Memory B cell (primary cell): Measurements from ENCODE around the gene ARHGAP18.

ENCODE experiments used
- ATAC-seq: fragments of 150-1000 bp; cut with Tn5 transposase; 2 replicates; pipeline ENCODE4 v1.10.0; 2021; ENCODE audit warnings: low read depth, mild to moderate bottlenecking, moderate library complexity
- DNase-seq, 2 donors: peaks; one replicate each; pipeline ENCODE4 v3.0.0; 2022; ENCODE audit warnings: low spot score in 2 of 2
- H3K27ac Mint-ChIP-seq: one replicate; pipeline ENCODE4 v1.8.0; 2022; ENCODE audit warnings: mild to moderate bottlenecking, moderate library complexity, mixed read lengths
- H3K27me3 Mint-ChIP-seq: one replicate; pipeline ENCODE4 v1.8.0; 2022; ENCODE audit warnings: mixed read lengths
- H3K36me3 Mint-ChIP-seq: one replicate; pipeline ENCODE4 v1.8.0; 2022; ENCODE audit warnings: mild to moderate bottlenecking, mixed read lengths
- H3K4me1 Mint-ChIP-seq: one replicate; pipeline ENCODE4 v1.8.0; 2022; ENCODE audit warnings: mixed read lengths
- H3K4me3 Mint-ChIP-seq: one replicate; pipeline ENCODE4 v1.8.0; 2022; ENCODE audit warnings: mild to moderate bottlenecking, moderate library complexity, mixed read lengths
- H3K9me3 Mint-ChIP-seq: one replicate; pipeline ENCODE4 v1.8.0; 2022; ENCODE audit warnings: mixed read lengths

ARHGAP18 gene, protein sequence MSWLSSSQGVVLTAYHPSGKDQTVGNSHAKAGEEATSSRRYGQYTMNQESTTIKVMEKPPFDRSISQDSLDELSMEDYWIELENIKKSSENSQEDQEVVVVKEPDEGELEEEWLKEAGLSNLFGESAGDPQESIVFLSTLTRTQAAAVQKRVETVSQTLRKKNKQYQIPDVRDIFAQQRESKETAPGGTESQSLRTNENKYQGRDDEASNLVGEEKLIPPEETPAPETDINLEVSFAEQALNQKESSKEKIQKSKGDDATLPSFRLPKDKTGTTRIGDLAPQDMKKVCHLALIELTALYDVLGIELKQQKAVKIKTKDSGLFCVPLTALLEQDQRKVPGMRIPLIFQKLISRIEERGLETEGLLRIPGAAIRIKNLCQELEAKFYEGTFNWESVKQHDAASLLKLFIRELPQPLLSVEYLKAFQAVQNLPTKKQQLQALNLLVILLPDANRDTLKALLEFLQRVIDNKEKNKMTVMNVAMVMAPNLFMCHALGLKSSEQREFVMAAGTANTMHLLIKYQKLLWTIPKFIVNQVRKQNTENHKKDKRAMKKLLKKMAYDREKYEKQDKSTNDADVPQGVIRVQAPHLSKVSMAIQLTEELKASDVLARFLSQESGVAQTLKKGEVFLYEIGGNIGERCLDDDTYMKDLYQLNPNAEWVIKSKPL

DNA sequence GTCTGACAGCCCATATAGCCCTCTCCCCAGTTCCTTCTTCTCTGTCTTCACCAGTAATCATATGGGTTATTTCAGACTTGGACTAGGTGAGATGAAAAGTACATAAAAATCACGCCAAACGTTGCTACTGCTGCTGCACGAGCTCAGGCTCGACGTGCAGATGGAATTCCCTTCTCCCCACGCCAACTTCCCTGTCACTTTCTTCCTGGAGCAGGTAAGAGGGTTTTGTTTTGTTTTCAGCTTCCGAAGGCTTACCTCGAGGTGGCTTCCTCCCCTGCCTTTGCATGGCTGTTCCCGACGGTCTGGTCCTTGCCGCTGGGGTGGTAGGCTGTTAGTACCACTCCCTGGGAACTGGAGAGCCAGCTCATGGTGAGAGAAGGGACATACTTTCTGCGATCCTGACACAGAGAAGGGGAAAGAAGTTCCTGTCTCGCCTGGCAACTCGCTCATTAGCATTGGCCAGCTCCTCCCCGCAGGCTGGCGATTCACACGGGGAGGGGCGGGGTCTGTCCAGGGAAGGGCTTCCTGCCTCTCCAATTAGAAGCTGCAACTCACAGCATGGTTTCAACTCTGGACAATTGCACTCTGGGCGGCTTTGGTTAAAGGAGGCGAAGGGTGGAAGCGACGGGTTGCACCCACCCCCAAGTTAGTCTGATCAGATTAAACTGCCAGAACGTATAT lies at the start of gene ARHGAP18:
TSS of gene ARHGAP18 (minus strand) at position 409 of the 681 bp plus-strand sequence. CDS start at position 368, 41 bp downstream.
- Mint-ChIP-seq H3K4me1 (peaks cover 25% of the 10 kb centered on the region), H3K27ac (peak within 1 kb of the TSS; percentile 56), H3K36me3 (peaks cover 2% of the 10 kb centered on the region), H3K9me3 (no peaks in the 10 kb centered on the region), H3K4me3 (peak within 1 kb of the TSS; percentile 90), H3K27me3 (no peaks in the 10 kb centered on the region)
- peak; percentile 86 for ATAC-seq
- DNase-seq: peak; percentile 33 to 47

DNA sequence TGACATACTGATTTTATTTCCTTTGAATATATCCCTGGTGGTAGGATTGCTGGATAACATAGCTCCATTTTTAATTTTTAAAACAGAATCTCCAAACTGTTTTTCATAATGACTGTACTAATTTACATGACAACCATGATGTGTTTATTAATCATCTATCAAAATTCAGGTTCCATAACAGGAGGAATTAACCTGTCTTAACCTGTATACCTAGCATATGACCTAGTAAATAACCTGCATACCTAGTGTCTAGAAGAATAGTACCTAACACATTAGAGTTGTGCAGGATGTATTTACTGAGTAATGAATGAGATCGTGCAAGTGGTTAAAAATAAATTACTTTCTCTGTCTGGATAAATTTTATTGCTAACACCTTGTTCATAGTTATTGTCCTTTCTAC lies 45.8 kb upstream of the ARHGAP18 start:
- H3K4me3 Mint-ChIP-seq: no peak overlapping the region
- H3K9me3 Mint-ChIP-seq: no peaks in the 10 kb centered on the region
- DNase-seq (no peak), ATAC-seq (no peak)
- no peaks in the 10 kb centered on the region for H3K36me3 Mint-ChIP-seq
- H3K4me1 Mint-ChIP-seq: peaks cover 4% of the 10 kb centered on the region
- peaks cover 2% of the 10 kb centered on the region for H3K27me3 Mint-ChIP-seq
- H3K27ac Mint-ChIP-seq: no peak overlapping the region

DNA sequence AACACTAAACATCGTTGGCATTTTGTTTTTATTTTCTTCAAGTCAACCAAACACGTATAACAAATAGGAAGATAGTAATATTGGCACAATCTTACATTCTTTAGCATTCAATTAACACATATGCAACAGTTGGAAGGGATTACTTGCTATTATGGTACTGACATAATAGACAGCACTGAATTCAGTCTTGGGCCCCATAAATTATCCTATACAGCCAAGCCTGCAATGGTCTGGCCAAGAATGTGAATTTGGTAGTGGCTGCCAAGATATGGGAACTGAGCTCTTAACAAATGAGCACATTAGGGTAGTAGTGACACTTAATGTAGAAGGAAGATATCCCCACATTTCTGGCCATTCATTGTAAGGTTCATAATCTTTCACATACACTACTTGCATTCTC lies 44.8 kb upstream of the ARHGAP18 start:
- Mint-ChIP-seq H3K4me3 (no peak overlapping the region), H3K27me3 (no peaks in the 10 kb centered on the region), H3K36me3 (no peaks in the 10 kb centered on the region), H3K4me1 (peaks cover 8% of the 10 kb centered on the region), H3K27ac (no peak overlapping the region), H3K9me3 (no peaks in the 10 kb centered on the region)
- DNase-seq: no peak
- no peak for ATAC-seq

DNA sequence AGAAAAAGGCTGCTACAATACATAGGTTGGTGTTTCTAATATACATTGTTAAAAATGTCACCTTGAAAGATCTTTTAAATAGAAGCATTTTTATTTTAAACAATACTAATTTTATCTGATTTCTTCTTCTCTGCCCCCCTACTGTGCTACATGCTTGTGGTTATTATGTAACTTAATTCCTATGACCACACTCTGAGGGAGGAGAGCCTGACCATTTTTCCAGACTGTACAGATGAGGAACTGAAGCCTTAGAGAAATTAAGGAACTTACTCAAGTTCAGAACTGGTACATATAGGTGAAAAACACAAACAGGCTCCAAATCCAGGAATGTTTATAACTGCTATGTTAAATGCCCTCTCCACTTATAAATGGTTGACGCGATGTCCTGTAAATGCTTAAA lies 43.4 kb upstream of the ARHGAP18 start:
- DNase-seq (no peak), ATAC-seq (no peak)
- Mint-ChIP-seq H3K27me3 (no peaks in the 10 kb centered on the region), H3K4me1 (peaks cover 19% of the 10 kb centered on the region), H3K9me3 (no peaks in the 10 kb centered on the region), H3K36me3 (no peaks in the 10 kb centered on the region), H3K27ac (no peak overlapping the region), H3K4me3 (no peak overlapping the region)

DNA sequence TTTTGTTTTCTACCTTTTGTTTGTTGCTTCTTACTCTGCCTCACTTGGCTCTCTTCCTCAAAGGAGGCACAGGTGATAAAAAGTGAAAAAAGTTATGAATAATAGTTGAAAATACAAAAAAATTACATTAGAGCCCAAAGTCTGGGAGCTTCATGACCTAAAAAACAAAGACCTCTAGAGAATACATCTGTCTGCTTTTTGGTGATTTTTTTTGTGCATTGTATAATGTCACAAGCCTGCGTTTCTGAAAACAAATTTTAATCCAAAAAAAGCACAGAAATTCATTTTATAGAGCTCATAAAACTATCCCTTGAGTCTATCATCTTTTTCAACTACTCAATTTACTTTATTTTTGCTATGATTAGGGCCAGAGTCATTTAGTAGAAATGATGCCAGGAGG lies 41.4 kb upstream of the ARHGAP18 start:
- H3K9me3 Mint-ChIP-seq: no peaks in the 10 kb centered on the region
- H3K27me3 Mint-ChIP-seq: no peaks in the 10 kb centered on the region
- DNase-seq (no peak), ATAC-seq (no peak)
- H3K27ac Mint-ChIP-seq: peak overlapping the region; percentile 50
- H3K4me1 Mint-ChIP-seq: peaks cover 21% of the 10 kb centered on the region
- no peaks in the 10 kb centered on the region for H3K36me3 Mint-ChIP-seq
- H3K4me3 Mint-ChIP-seq: no peak overlapping the region

DNA sequence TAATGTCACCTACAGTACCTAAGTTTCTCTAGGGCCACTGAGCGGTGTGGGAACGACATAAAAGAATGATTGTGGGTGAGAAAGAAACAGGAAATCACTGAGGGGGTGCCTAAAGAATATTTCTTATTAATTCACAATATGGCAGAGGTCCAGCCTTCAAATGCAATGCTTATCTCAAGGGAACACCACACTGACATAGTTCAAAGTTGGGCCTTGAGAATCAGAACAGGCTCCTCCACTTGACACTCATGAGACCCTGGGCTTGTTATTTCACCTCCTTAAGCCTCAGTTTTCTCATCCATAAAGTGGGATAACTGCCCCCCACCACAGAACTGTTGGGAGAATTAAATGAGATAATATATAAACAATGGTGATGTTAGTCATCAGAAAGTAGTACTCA lies 40.4 kb upstream of the ARHGAP18 start:
- DNase-seq (no peak), ATAC-seq (no peak)
- Mint-ChIP-seq H3K4me3 (peak overlapping the region; percentile 22), H3K4me1 (peaks cover 21% of the 10 kb centered on the region), H3K27ac (peak overlapping the region; percentile 89), H3K36me3 (no peaks in the 10 kb centered on the region), H3K9me3 (no peaks in the 10 kb centered on the region), H3K27me3 (no peaks in the 10 kb centered on the region)

DNA sequence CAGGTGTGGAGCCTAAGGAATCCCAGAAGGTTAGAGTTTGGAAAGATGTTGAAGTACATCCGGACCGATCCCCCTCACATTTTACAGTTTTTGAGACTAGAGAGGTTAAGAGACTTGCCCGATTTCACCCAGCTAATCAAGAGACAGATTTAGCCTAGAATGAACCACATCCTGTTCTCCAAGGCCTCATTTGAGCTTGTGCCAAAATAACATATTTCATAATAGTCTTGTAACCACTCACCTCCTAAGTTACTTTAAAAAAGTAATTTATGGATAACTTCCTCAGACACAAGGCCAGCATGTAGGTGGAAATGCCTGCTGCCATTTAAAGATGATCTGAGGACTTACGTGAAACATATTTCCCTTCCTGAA lies 39.8 kb upstream of the ARHGAP18 start:
- Mint-ChIP-seq H3K9me3 (no peaks in the 10 kb centered on the region), H3K27me3 (no peaks in the 10 kb centered on the region), H3K36me3 (no peaks in the 10 kb centered on the region), H3K27ac (peak overlapping the region; percentile 89), H3K4me3 (peak overlapping the region; percentile 70), H3K4me1 (peaks cover 22% of the 10 kb centered on the region)
- ATAC-seq (no peak), DNase-seq (no peak)

DNA sequence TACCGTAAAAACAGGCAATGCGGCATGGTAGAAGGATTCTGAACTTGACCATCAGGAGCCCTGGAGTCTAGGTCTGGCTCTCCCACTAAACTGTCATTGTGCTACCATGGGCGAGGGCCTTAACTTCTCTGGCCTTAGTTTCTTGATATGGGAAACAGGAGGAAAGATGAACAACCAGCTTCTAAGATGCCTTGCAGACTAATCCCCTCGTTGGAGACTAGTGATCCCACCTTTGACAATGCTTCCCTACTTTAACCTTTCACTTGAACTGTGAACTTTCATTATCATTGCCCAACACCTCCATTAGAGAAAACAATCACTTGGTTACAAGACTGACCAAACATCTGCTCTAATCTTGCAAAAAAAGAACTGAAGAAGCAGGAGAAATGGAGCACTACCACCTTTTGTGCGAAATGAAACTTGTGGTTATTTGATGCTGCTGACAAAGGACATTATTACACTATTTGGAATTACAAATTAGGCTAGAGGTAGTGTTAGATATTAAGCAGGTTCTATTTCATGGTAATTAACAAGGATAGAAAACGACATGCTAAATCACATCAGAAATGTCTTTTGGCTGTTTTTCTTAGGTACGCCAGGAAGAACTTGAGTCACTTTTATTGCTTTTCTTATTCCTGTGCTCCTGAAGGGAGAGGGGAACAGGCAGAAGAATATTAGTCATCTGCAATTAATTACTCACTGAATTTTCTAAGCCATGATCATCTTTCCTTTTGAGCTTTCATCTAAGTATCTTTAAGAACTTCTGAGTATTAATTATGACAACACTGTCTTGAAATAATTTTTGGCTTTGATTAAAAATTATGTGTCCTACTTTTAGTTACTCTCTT lies 39.1 kb upstream of the ARHGAP18 start:
- ATAC-seq (no peak), DNase-seq (no peak)
- Mint-ChIP-seq H3K4me3 (peak overlapping the region; percentile 70), H3K27ac (peak overlapping the region; percentile 89), H3K27me3 (no peaks in the 10 kb centered on the region), H3K9me3 (no peaks in the 10 kb centered on the region), H3K36me3 (no peaks in the 10 kb centered on the region), H3K4me1 (peaks cover 24% of the 10 kb centered on the region)

DNA sequence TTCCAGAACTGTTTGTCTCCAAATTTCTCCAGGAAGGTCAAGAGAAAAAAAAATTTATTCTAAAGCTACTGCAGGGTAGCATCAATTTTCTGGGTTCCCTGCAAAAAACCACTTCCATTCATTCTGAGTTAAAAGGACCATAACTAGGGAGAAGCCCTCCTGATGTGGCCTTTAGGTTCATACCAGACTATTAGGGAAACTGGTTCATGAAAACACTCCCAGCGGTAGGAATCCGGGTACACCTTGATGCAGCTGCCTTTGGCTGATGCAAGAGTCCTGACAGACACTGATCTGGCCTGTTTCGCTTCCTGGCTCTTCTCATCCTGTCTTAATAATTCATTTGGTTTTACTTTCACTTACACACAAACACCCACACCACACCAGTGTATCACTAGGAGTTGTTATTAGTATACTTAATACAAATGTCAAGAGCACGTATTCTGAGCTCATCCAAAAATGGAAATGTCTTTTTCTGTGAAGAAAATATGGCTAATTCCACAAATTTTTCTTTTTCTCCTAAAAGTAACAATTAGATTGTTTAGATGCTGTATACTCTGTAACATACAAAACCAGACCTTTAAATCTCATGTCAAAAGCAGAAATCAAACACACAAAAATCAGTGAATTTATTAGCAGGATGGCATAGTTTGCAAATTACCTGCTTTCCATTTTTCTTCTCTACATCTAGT lies 38.4 kb upstream of the ARHGAP18 start:
- Mint-ChIP-seq H3K27ac (peak overlapping the region; percentile 89), H3K36me3 (no peaks in the 10 kb centered on the region), H3K4me1 (peaks cover 24% of the 10 kb centered on the region), H3K4me3 (peak overlapping the region; percentile 70), H3K9me3 (no peaks in the 10 kb centered on the region), H3K27me3 (no peaks in the 10 kb centered on the region)
- peak; percentile 27 to 36 for DNase-seq
- ATAC-seq: peak; percentile 93

DNA sequence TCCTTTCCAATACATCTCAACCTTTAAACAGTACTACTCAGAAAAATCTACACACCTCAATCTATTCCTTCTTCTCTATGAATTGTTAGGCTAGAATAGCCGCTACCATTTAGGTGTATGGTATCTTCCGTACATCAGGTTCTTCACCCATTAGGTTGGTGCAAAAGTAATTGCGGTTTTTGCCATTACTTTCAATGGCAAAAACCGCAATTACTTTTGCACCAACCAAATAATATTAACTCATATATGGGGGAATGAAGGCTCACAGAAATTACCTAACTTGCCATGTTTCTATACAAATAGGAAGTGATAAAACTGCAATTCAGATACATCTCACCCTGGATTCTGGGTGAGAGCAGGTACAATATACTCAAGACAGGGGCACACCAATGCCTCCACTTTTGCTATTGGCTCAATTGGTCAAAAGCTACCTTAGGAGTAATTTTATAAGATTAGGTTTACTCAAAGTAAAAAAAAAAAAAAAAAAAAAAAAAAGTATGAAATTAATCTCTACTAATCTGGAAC lies 37.7 kb upstream of the ARHGAP18 start:
- Mint-ChIP-seq H3K4me1 (peaks cover 24% of the 10 kb centered on the region), H3K4me3 (no peak overlapping the region), H3K9me3 (no peaks in the 10 kb centered on the region), H3K27me3 (no peaks in the 10 kb centered on the region), H3K36me3 (no peaks in the 10 kb centered on the region), H3K27ac (peak overlapping the region; percentile 89)
- no peak for ATAC-seq
- no peak for DNase-seq

DNA sequence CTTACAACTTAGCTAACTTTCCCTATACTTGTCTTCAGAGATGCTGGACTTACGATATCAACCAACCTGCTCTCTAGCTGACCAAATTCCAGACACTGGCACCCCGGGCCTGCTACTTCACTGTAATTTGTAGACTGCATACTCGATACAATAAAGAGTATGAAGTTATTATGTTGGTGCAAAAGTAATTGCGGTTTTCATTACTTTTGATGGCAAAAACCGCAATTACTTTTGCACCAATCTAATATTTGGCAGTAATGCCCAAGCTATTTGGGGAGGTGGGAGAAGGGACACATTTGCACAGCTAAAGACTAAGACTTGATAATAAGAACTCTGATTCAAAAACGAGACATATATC lies 34.9 kb upstream of the ARHGAP18 start:
- Mint-ChIP-seq H3K4me1 (peaks cover 15% of the 10 kb centered on the region), H3K27me3 (no peaks in the 10 kb centered on the region), H3K4me3 (no peak overlapping the region), H3K9me3 (no peaks in the 10 kb centered on the region), H3K27ac (peak overlapping the region; percentile 5), H3K36me3 (no peaks in the 10 kb centered on the region)
- ATAC-seq (no peak), DNase-seq (no peak)

DNA sequence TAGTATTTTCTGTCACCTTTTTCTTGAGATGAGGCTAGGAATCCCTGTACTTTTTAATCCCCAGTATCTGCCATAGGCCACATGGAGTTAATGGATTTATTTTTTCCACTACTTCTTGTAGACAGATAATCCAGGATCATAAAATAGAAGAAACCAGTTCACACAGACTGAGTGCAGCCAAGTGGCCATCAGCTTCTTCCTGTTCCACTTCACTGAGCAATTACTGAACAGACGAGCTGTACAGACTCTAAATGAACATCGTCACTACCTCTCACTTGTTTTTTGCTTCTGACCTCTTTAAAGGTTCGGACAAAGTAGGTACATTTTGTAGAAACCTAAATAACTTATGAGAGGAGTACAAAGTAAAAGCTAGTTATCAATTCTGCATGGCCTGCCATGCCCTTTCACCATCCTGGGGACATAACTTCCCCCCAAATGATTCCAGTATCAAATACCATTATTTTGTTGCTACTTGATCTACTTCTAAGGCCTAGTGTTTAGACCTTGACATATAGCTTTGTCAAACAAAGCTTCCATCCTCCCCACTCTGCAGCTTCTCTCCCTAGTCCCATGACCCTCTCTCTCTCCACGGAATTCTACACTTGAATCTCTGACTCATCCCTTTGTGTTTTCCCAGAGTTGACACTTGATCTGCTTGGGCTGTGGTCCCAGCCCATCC lies 34.4 kb upstream of the ARHGAP18 start:
- H3K4me3 Mint-ChIP-seq: no peak overlapping the region
- peak; percentile 41 for ATAC-seq
- H3K9me3 Mint-ChIP-seq: no peaks in the 10 kb centered on the region
- no peaks in the 10 kb centered on the region for H3K36me3 Mint-ChIP-seq
- peaks cover 13% of the 10 kb centered on the region for H3K4me1 Mint-ChIP-seq
- DNase-seq: no peak
- peak overlapping the region; percentile 5 for H3K27ac Mint-ChIP-seq
- H3K27me3 Mint-ChIP-seq: no peaks in the 10 kb centered on the region

DNA sequence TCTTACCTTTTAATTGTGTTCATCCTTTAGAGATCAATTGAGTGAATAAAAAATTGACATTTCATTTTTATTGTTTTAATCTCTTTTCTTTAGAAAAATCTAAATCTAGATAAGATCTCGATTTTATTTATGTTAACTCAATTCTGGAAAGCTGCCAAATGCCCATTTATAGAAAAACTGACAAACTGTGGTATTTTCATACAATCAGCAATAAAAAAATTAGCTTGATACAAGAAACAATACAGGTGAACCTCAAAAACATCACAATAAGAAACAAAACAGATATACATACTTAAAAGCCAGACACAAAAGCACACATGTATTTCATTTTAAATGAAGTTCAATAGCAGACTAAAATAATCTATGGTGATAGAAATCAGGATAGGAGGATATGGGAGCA lies 30.0 kb upstream of the ARHGAP18 start:
- DNase-seq (no peak), ATAC-seq (no peak)
- Mint-ChIP-seq H3K27ac (no peak overlapping the region), H3K4me3 (no peak overlapping the region), H3K36me3 (no peaks in the 10 kb centered on the region), H3K27me3 (no peaks in the 10 kb centered on the region), H3K9me3 (no peaks in the 10 kb centered on the region), H3K4me1 (peaks cover 3% of the 10 kb centered on the region)
